Duodenal mucosa (tissue), 2 donors: Measurements from ENCODE around the gene DEPDC1B.

ENCODE experiments used
- H3K27ac ChIP-seq: one replicate; pipeline ENCODE4 v1.7.0; 2013; ENCODE audit warnings: low read depth, low read length
- H3K27me3 ChIP-seq, 2 donors: one replicate each; pipeline ENCODE4 v1.7.0; 2013; ENCODE audit warnings: low read length in 2 of 2, control low read depth in 1 of 2; ENCODE audit not compliant: insufficient read depth in 2 of 2, control insufficient read depth in 1 of 2
- H3K36me3 ChIP-seq, 2 donors: one replicate each; pipeline ENCODE4 v1.7.0; 2013; ENCODE audit warnings: low read length in 2 of 2, control low read depth in 1 of 2; ENCODE audit not compliant: insufficient read depth in 2 of 2, control insufficient read depth in 1 of 2
- H3K4me1 ChIP-seq, 2 donors: one replicate each; pipeline ENCODE4 v1.7.0; 2013; ENCODE audit warnings: low read length in 2 of 2, control low read depth in 1 of 2; ENCODE audit not compliant: insufficient read depth in 2 of 2, control insufficient read depth in 1 of 2
- H3K4me3 ChIP-seq, 2 donors: one replicate each; pipeline ENCODE4 v1.7.0; 2013; ENCODE audit warnings: low read length in 2 of 2, low read depth in 1 of 2
- H3K9ac ChIP-seq, 2 donors: one replicate each; pipeline ENCODE4 v1.7.0; 2013; ENCODE audit warnings: low read length in 2 of 2, low read depth in 1 of 2
- H3K9me3 ChIP-seq, 2 donors: one replicate each; pipeline ENCODE4 v1.7.0; 2013; ENCODE audit warnings: low read length in 2 of 2, control low read depth in 1 of 2; ENCODE audit not compliant: control insufficient read depth in 1 of 2

The DEPDC1B gene

GRCh38 chr5:60679816-60680215 is 20.1 kb downstream of the DEPDC1B start:
- Histone ChIP-seq H3K4me3 (no peak overlapping the region), H3K9me3 (no peaks in the 10 kb centered on the region), H3K9ac (no peak overlapping the region), H3K27ac (no peak overlapping the region), H3K36me3 (peaks cover 0 to under 1% of the 10 kb centered on the region in 2 donors), H3K4me1 (peaks cover 19 to 22% of the 10 kb centered on the region in 2 donors), H3K27me3 (no peaks in the 10 kb centered on the region)

DNA sequence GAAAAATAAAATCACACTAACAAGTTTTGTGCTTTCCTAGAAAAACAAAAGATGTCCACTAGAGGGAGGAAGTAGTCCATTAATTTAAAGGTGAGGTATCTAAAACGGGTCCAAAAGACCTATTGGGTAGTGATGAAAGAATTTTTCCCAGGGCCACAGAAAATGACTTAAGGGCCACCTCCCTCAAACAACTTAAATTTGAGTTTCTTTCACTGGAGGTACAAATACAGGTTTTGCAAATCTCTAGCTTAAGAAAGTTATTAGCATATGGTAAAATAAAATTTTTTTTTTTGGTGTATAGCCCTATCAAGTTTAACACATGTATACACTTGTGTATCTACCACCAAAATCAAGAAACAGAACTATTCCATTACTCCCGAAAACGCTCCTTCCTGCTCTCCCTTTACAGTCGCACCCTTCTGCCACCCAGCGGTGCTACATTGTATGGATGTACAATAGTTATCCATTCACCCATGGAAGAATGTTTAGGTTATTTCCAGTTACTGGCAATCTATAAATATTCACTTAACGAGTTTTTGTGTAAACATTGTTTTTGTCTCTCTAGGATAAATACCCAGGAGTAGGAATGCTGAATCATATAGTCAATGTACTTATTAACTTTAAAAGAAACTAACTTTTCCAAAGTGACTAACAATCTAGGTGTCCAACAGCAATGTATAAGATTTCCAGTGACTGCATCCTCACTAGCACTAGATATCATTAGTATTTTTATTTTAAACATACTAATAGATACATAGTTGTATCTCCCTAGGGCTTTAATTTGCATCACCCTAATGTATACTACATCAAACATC is 21.9 kb downstream of the DEPDC1B start:
- H3K4me1 ChIP-seq, result peaks cover 30 to 39% of the 10 kb centered on the region in 2 donors
- no peaks in the 10 kb centered on the region for H3K36me3 ChIP-seq
- H3K4me3 ChIP-seq, result no peak overlapping the region
- no peak overlapping the region for H3K9ac ChIP-seq
- no peaks in the 10 kb centered on the region for H3K9me3 ChIP-seq
- no peak overlapping the region for H3K27ac ChIP-seq
- no peaks in the 10 kb centered on the region for H3K27me3 ChIP-seq

DNA sequence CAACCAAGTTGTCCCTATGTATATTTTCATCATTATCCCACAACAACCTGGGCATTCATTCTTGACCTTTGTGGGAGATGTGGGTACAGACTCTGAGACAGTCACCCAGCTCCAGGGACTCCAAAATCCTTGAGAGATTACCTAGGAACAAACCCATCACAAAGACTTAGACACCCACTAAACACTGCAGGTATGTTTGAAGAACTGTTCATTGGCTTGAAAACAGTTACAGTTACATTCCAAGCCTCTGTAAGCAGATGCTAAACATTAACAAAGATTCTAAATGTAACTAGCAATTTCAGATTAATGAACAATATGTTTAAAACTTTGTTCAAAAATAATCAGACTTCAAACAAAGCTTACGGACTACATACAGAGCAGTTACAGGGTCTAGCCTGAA is 24.7 kb downstream of the DEPDC1B start:
- Histone ChIP-seq H3K9me3 (no peaks in the 10 kb centered on the region), H3K36me3 (no peaks in the 10 kb centered on the region), H3K4me1 (peaks cover 46 to 59% of the 10 kb centered on the region in 2 donors), H3K27ac (no peak overlapping the region), H3K9ac (no peak overlapping the region), H3K27me3 (no peaks in the 10 kb centered on the region), H3K4me3 (no peak overlapping the region)

DNA sequence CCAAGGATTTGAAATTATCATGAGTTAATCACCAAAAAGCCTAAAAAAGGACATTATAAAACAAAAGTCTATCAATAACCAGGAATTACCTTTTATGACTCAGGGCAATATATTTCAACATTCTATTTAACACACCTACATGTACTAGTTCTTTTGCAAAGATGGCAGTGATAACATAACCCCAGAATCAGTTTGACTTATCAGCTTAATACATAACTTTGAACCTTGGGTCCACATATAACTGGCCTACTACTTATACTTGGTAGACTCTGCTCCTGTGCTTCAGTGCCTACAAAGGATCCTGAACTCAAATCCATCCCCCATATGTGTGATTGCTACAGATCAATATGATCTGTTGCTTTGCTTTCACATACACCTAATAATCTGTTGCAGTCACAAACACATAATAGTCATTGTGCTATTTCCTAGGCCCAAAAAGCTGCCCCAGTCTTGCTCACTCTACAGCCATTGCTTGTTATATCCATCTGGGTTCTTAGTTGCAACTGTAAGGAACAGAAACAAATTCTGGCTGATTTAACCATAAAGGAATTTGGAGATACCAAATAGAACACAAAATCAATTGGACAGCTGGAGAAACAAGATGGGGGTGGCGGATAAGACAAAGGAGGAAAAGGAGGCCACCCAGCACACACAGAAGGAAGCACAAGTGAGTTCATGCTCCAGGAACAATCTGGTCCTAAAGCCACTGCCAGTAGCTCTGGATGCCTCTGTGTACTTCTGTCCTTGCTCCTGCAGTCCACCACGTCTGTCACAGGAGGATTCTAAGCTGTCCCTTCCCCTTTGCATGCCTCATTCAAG is 25.5 kb downstream of the DEPDC1B start:
- H3K4me1 ChIP-seq, result peaks cover 48 to 59% of the 10 kb centered on the region in 2 donors
- no peak overlapping the region for H3K27ac ChIP-seq
- H3K4me3 ChIP-seq, result no peak overlapping the region
- H3K9ac ChIP-seq, result no peak overlapping the region
- H3K9me3 ChIP-seq, result no peaks in the 10 kb centered on the region
- H3K36me3 ChIP-seq, result no peaks in the 10 kb centered on the region
- H3K27me3 ChIP-seq, result no peaks in the 10 kb centered on the region

DNA sequence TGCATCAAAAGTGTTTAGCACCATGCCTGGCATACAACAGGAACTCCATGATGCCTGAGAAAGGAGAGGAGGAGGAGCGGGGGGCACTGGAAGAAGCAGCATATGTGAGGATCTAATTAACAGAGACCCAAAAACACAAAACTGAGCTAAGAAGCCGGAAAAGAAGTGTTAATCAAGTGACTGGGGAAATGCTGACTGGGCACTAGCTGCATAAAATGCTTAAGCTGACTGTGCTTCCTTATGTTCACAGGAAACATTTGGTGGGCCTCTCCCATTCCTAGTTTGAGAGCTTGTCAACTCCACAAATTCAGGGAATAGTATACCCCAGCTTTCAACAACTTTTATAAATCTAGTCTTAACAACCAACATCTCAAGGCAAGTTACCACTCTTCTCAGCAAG is 26.6 kb downstream of the DEPDC1B start:
- no peaks in the 10 kb centered on the region for H3K36me3 ChIP-seq
- H3K27ac ChIP-seq, result no peak overlapping the region
- H3K27me3 ChIP-seq, result no peaks in the 10 kb centered on the region
- peaks cover 51 to 59% of the 10 kb centered on the region in 2 donors for H3K4me1 ChIP-seq
- no peak overlapping the region for H3K9ac ChIP-seq
- no peaks in the 10 kb centered on the region for H3K9me3 ChIP-seq
- H3K4me3 ChIP-seq, result no peak overlapping the region

DNA sequence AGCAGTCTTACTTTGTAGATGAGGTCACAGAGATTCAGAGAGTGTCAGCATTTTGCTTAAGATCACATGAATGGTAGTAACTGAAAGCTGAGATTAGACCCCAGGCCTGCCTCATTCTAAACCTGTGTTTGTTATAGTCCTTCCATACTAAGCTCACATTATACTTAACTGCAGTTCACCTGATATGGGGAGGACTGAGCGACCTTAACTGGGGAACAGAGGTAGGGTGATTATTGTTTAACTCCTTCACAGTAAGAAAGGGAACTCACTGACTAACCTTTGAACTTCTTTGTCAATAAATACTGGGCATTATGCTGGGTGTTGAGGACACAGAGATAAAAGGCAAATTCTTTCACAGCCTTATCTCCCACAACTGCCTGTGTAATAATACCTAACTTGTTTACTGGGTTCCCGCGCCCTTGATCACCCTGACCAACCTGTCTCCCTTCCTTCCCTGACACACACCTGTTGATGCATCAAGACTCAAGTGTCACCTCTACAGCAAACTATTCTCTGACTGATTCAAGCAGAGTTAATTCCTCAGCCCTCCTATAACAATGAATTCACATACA is 27.2 kb downstream of the DEPDC1B start:
- no peak overlapping the region for H3K4me3 ChIP-seq
- no peaks in the 10 kb centered on the region for H3K27me3 ChIP-seq
- no peak overlapping the region for H3K27ac ChIP-seq
- H3K36me3 ChIP-seq, result no peaks in the 10 kb centered on the region
- H3K4me1 ChIP-seq, result peaks cover 51 to 55% of the 10 kb centered on the region in 2 donors
- H3K9ac ChIP-seq, result no peak overlapping the region
- H3K9me3 ChIP-seq, result no peaks in the 10 kb centered on the region

GRCh38 chr5:60671899-60672692 is 27.9 kb downstream of the DEPDC1B start:
- Histone ChIP-seq H3K27ac (no peak overlapping the region), H3K36me3 (no peaks in the 10 kb centered on the region), H3K9me3 (no peaks in the 10 kb centered on the region), H3K9ac (no peak overlapping the region), H3K4me1 (peaks cover 45 to 52% of the 10 kb centered on the region in 2 donors), H3K4me3 (no peak overlapping the region), H3K27me3 (no peaks in the 10 kb centered on the region)

GRCh38 chr5:60670749-60671148 is 29.2 kb downstream of the DEPDC1B start:
- no peak overlapping the region for H3K4me3 ChIP-seq
- peaks cover 41 to 45% of the 10 kb centered on the region in 2 donors for H3K4me1 ChIP-seq
- H3K9ac ChIP-seq, result no peak overlapping the region
- H3K27ac ChIP-seq, result no peak overlapping the region
- no peaks in the 10 kb centered on the region for H3K27me3 ChIP-seq
- no peaks in the 10 kb centered on the region for H3K9me3 ChIP-seq
- H3K36me3 ChIP-seq, result no peaks in the 10 kb centered on the region

GRCh38 chr5:60668686-60669304 is 31.2 kb downstream of the DEPDC1B start:
- Histone ChIP-seq H3K27ac (no peak overlapping the region), H3K9me3 (no peaks in the 10 kb centered on the region), H3K36me3 (no peaks in the 10 kb centered on the region), H3K4me1 (peaks cover 27 to 28% of the 10 kb centered on the region in 2 donors), H3K9ac (no peak overlapping the region), H3K27me3 (no peaks in the 10 kb centered on the region), H3K4me3 (no peak overlapping the region)
